Astrocyte of the spinal cord (primary cell): ENCODE data around the gene NUDT8.
"Not testable (repeated sequence)": the region's sequence is repeated elsewhere in the genome, so short reads cannot be mapped to it uniquely, and the experiment has no call there.

Experiments
- DNase-seq: peaks from one replicate; pipeline ENCODE4 v3.0.0; 2011; ENCODE audit warnings: low read depth, low spot score
- H3K4me3 ChIP-seq: 2 replicates; pipeline ENCODE4 v1.5.1; 2011; ENCODE audit warnings: low read depth, mild to moderate bottlenecking, low read length, moderate library complexity
- in situ Hi-C: cut with HindIII; loops from 2 replicates; pipeline ENCODE4 v1.10.0; 2017; ENCODE audit warnings: low sequenced_read_pairs
- TF ChIP-seq, protein P1 (sequence below): IDR thresholded peaks from 2 replicates; pipeline ENCODE4 v1.5.1; 2012; ENCODE audit warnings: low read depth, mild to moderate bottlenecking, low read length, inconsistent platforms

Gene NUDT8

GRCh38 chr11:67630943-67631331 is 1.2 kb upstream of the NUDT8 start:
- H3K4me3 ChIP-seq: peak overlapping the region; percentile 52
- in situ Hi-C loops: no loop called here
- no peak for DNase-seq
- TF ChIP-seq, protein P1, sequence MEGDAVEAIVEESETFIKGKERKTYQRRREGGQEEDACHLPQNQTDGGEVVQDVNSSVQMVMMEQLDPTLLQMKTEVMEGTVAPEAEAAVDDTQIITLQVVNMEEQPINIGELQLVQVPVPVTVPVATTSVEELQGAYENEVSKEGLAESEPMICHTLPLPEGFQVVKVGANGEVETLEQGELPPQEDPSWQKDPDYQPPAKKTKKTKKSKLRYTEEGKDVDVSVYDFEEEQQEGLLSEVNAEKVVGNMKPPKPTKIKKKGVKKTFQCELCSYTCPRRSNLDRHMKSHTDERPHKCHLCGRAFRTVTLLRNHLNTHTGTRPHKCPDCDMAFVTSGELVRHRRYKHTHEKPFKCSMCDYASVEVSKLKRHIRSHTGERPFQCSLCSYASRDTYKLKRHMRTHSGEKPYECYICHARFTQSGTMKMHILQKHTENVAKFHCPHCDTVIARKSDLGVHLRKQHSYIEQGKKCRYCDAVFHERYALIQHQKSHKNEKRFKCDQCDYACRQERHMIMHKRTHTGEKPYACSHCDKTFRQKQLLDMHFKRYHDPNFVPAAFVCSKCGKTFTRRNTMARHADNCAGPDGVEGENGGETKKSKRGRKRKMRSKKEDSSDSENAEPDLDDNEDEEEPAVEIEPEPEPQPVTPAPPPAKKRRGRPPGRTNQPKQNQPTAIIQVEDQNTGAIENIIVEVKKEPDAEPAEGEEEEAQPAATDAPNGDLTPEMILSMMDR: no peak

GRCh38 chr11:67630228-67630942 is 648 bp upstream of the NUDT8 start:
- peak overlapping the region; percentile 52 for H3K4me3 ChIP-seq
- in situ Hi-C loops: no loop called here
- DNase-seq: peak; percentile 97
- TF ChIP-seq, protein P1: peak; percentile 78

DNA sequence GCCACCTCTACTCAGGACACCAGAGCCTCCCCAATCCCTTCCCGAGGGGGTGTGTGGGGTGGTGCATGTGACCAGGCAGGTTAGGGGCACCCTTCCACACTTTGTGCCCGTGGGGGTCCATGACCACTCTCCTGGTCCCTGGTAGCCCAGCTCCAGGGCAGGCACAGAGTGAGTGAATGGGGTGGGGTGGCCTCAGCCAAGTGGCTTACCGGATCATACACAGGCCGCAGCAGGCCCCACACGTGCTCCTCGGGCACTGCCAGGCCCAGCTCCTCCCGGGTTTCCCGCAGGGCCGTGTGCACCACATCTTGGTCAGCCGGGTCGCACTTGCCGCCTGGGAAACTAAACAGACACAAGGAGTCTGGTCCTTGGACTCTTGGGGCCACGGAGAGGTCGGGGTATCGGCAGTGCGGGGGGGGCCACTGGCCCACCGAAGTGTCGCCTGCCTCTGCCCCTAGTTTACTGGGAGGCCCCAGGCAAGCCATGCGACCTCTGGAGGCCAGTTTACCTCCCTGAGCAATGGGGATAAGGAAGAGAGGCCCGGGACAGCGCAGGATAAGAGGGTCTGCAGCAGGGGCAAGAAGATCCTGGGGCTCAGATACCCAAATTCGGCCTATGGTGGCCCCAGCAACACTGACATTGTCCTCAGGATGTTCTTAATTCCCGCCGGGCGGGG is 889 bp downstream of the NUDT8 start:
- no peak overlapping the region for H3K4me3 ChIP-seq
- in situ Hi-C loops: no loop called here
- DNase-seq: no peak
- TF ChIP-seq, protein P1: no peak

DNA sequence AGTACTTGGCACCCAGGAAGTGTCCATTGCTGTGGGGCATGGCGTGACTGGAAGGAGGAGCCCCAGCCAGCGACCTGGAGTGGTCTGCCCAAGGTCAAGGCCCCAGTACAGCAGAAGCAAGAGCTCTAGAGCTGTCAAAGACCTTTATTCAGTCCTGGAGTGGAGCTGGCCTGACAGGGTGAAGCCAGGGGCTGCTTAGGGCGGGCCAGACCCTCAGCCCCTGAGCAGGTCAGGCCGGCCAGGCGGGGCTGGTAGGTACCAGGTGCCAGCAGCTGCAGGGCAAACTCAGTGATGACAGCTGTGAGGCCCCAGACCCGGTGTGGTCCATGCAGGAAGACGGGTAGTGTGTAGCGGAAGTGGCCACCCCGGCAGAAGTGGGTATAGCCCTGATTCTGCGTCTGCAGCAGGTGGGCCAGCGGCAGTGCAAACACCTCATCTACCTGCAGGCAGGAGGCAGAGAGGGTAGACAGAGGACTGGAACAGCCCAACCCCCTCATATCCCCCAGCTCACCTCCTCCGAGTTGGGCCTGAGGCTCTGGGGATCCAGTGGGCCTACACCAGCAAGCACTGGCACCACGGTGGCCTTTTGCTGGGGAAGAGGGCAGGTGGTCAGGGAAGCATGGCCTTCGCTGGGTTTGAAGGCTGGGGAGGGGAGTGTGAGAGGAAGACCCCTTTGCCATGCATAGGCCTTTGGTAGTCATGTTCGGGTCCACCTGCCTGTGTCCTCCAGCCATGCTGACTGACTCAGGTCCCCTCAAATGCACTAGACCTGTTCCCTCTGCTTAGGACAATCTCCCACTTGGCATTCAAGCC is 1.7 kb downstream of the NUDT8 start:
- TF ChIP-seq, protein P1: no peak
- H3K4me3 ChIP-seq: no peak overlapping the region
- in situ Hi-C loops: no loop called here

GRCh38 chr11:67627441-67627811 is 2.3 kb downstream of the NUDT8 start:
- DNase-seq: no peak
- TF ChIP-seq, protein P1: no peak
- H3K4me3 ChIP-seq: no peak overlapping the region
- in situ Hi-C loops: no loop called here

More for the DNA sequence above, 1.7 kb downstream of the NUDT8 start:
- DNase-seq: no peak

GRCh38 chr11:67626970-67627369 is 2.8 kb downstream of the NUDT8 start:
- in situ Hi-C loops: no loop called here
- no peak for DNase-seq
- H3K4me3 ChIP-seq: no peak overlapping the region
- TF ChIP-seq, protein P1: no peak

DNA sequence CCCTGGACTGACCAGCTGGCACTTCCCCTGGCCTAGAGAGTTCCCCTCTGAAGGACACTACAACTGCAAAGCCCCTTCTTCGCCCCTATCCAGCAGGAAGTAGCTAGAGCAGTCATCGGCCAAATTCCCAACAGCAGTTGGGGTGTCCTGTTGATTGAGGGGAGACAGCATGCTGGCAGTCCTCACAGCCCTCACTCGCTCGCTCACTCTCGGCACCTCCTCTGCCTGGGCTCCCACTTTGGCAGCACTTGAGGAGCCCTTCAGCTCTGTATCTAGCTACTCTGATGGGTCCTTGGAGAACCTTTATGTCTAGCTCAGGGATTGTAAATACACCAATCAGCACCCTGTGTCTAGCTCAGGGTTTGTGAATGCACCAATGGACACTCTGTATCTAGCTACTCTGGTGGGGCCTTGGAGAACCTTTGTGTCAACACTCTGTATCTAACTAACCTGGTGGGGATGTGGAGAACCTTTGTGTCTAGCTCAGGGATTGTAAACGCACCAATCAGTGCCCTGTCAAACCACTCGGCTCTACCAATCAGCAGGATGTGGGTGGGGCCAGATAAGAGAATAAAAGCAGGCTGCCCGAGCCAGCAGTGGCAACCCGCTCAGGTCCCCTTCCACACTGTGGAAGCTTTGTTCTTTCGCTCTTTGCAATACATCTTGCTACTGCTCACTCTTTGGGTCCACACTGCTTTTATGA is 3.5 kb downstream of the NUDT8 start:
- DNase-seq, in situ Hi-C loops, H3K4me3 ChIP-seq: not testable (repeated sequence)

GRCh38 chr11:67623795-67624194 is 5.9 kb downstream of the NUDT8 start:
- in situ Hi-C loops, H3K4me3 ChIP-seq, DNase-seq: not testable (repeated sequence)

DNA sequence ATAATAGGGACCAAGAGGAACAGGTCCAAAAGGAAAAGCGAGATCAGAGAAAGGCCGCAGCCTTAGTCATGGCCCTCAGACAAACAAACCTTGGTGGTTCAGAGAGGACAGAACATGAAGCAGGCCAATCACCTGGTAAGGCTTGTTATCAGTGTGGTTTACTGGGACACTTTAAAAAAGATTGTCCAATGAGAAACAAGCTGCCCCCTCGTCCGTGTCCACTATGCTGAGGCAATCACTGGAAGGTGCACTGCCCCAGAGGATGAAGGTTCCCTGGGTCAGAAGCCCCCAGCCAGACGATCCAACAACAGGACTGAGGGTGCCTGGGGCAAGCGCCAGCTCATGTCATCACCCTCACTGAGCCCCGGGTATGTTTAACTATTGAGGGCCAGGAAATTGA is 6.8 kb downstream of the NUDT8 start:
- DNase-seq, H3K4me3 ChIP-seq, in situ Hi-C loops: not testable (repeated sequence)
